Urinary bladder (tissue), 4 donors: ENCODE measurements around the gene PPP2CA. TPM values are rescaled to one million over a fixed set of nuclear protein-coding genes. Genes with fewer than 3 reads are reported as not detected.
A peak's percentile ranks its signal among the peaks of the same experiment; 100 is the strongest.
"Not testable (repeated sequence)": the region's sequence is repeated elsewhere in the genome, so short reads cannot be mapped to it uniquely, and the experiment has no call there.

Experiments
- DNase-seq: peaks from one replicate; pipeline ENCODE4 v3.0.0-alpha.2; 2015; ENCODE audit errors: extremely low spot score
- H3K27ac ChIP-seq: one replicate; pipeline ENCODE4 v1.5.1; 2013; ENCODE audit warnings: low read depth, mild to moderate bottlenecking, moderate library complexity
- H3K36me3 ChIP-seq: one replicate; pipeline ENCODE4 v1.6.1; 2013; ENCODE audit warnings: mild to moderate bottlenecking, moderate library complexity; ENCODE audit not compliant: insufficient read depth
- H3K4me1 ChIP-seq: one replicate; pipeline ENCODE4 v1.6.1; 2013; ENCODE audit warnings: mild to moderate bottlenecking, moderate library complexity; ENCODE audit not compliant: insufficient read depth
- H3K4me3 ChIP-seq: one replicate; pipeline ENCODE4 v1.5.1; 2013; ENCODE audit warnings: low read depth, low read length
- WGBS: extraction: QIAGEN DNeasy Blood & Tissue Kit; methylation state at CpG from one replicate; pipeline ENCODE4 v1.1.7; 2013; 5-methylcytosine and 5-hydroxymethylcytosine counted together
- polyA plus RNA-seq: library from polyadenylated mRNA; stranded (reverse); fragments of 200-250 nt; gene quantifications from one replicate; pipeline ENCODE4 v1.2.3, GENCODE V29; 2013
- total RNA-seq: library from RNA; depleted of rRNA; stranded (reverse); fragments of >200 nt; gene quantifications from one replicate; pipeline ENCODE4 v1.2.3, GENCODE V29; 2014
- donor health status: healthy with polysubstance abuse.
- donor health status: healthy.

PPP2CA gene
- total RNA-seq (67.5 TPM), polyA plus RNA-seq (77.9 TPM)

- WGBS = under 1% methylated on average over 73 of the region's 73 CpGs
- Histone ChIP-seq H3K27ac (peak within 1 kb of the TSS; percentile 100), H3K4me3 (peak within 1 kb of the TSS; percentile 93), H3K36me3 (no peaks in the 10 kb centered on the region), H3K4me1 (no peaks in the 10 kb centered on the region)
- peak; percentile 97 for DNase-seq
These were observed at the start of gene PPP2CA for GRCh38 chr5:134225780-134226440. TSS of gene PPP2CA (minus strand) at chr5:134226073. CDS start at chr5:134225861, 212 bp downstream.

GRCh38 chr5:134273642-134274395 is 47.9 kb upstream of the PPP2CA start:
- no peak overlapping the region for H3K4me3 ChIP-seq
- H3K4me1 ChIP-seq = no peaks in the 10 kb centered on the region
- no peak overlapping the region for H3K27ac ChIP-seq
- no peaks in the 10 kb centered on the region for H3K36me3 ChIP-seq
- no peak for DNase-seq
- WGBS = 85% methylated on average over 3 of the region's 3 CpGs

DNA sequence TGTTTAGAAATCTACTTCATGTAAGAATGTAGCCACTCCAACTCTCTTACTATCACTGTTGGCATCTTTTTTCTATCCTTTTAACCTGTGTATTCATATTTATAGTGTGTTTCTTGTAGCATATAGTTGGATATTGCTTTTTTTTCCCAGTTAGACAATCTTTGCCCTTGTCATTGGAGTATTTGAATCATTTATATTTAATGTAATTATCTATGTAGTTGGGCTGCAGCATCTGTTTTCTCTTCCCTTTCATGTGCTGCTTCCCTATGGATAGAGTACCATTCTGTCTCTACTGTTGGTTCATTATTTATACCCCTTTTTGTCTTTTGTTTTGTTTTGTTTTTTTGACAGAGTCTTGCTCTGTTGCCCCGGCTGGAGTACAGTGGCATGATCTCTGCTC is 45.2 kb upstream of the PPP2CA start:
- no peak for DNase-seq
- Histone ChIP-seq H3K4me1 (no peaks in the 10 kb centered on the region), H3K36me3 (no peaks in the 10 kb centered on the region), H3K27ac (no peak overlapping the region), H3K4me3 (no peak overlapping the region)
- WGBS = 94% methylated on average over 1 of the region's 1 CpG

DNA sequence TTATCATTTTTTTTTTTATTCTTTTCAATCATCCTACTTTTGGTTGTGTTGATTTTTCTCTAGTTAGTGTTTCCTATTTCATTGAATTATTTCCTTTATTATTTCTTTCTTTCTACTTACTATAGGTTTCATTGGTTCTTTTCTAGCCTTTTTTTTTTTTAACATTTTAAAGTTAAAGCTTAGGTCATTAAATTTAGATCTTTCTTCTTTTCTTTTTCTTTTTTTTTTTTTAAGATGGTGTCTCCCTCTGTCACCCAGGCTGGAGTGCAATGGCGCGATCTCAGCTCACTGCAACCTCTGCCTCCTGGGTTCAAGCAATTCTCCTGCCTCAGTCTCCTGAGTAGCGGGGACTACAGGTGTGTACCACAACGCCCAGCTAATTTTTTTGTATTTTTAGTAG is 43.0 kb upstream of the PPP2CA start:
- Histone ChIP-seq H3K4me1 (no peaks in the 10 kb centered on the region), H3K36me3 (no peaks in the 10 kb centered on the region), H3K4me3 (no peak overlapping the region), H3K27ac (no peak overlapping the region)
- DNase-seq = no peak
- WGBS = 95% methylated on average over 4 of the region's 4 CpGs

DNA sequence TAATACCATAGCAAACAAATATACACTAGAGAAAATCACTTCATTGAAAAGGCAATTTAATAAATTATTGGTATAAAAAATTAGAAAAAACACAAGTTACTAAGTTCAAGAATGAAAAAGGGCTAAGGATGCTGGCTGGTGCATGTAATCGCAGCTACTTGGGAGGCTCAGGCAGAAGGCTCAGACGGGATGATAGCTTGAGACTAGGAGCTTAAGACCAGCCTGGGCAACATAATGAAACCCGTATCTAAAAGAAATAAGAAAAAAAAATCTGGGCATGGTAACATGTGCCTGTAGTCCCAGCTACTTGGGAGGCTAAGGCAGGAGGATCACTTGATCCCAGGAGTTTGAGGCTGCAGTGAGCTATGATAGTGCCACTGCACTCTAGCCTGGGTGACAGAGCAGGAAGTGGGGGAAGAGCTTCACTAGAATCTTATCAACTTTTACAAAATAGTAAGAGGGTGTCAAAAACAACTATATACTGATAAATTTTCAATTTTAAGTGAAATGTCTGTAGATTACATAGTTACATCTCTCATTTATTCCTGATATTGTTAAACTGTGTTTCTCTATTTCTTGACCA is 42.2 kb upstream of the PPP2CA start:
- no peak for DNase-seq
- Histone ChIP-seq H3K36me3 (no peaks in the 10 kb centered on the region), H3K27ac (no peak overlapping the region), H3K4me3 (no peak overlapping the region), H3K4me1 (no peaks in the 10 kb centered on the region)
- 76% methylated on average over 3 of the region's 3 CpGs for WGBS

DNA sequence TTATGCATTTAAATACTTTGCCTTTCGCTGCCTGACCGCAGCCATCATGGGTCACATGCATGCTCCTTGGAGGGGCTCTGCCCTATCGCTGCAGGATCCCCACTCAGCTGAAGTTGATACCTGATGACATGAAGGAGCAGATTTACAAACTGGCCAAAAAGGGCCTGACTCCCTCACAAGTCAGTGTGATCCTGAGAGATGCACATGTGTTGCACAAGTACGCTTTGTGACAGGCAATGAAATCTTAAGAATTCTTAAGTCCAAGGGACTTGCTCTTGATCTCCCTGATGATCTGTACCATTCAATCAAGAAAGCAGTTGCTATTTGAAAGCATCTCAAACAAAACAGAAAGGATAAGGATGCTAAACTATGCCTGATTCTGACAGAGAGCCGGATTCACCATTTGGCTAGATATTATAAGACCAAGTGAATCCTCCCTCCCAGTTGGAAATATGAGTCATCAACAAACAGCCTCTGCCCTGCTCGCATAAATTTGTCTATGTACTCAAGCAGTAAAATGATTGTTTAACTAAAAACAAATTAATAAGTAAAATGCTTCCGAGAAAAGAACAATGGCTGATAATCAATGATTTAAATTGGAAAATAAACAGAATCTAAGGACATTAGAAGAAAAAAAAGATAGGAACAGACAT is 41.6 kb upstream of the PPP2CA start:
- H3K36me3 ChIP-seq = no peaks in the 10 kb centered on the region
- no peak for DNase-seq
- H3K27ac ChIP-seq = no peak overlapping the region
- H3K4me1 ChIP-seq = no peaks in the 10 kb centered on the region
- 73% methylated on average over 7 of the region's 7 CpGs for WGBS
- H3K4me3 ChIP-seq = no peak overlapping the region

GRCh38 chr5:134263801-134264200 is 37.9 kb upstream of the PPP2CA start:
- no peak for DNase-seq
- no peaks in the 10 kb centered on the region for H3K4me1 ChIP-seq
- H3K4me3 ChIP-seq = no peak overlapping the region
- H3K36me3 ChIP-seq = no peaks in the 10 kb centered on the region
- 93% methylated on average over 4 of the region's 4 CpGs for WGBS
- H3K27ac ChIP-seq = no peak overlapping the region

DNA sequence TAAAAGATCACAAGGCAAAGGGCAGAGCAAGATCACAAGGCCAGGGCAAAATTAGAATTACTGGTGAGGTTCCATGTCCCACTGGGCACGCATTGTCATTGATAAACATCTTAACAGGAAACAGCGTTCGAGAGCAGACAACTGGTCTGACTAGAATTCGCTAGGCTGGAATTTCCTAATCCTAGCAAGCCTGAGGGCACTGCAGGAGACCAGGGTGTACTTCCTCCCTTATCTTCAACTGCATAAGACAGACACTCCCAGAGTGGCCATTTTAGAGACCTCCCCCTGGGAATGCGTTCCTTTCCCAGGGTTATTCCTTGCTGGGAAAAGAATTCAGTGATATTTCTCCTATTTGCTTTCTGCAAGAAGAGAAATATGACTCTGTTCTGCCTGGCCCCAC is 36.8 kb upstream of the PPP2CA start:
- 62% methylated on average over 5 of the region's 5 CpGs for WGBS
- H3K27ac ChIP-seq, H3K36me3 ChIP-seq, H3K4me1 ChIP-seq, H3K4me3 ChIP-seq, DNase-seq: not testable (repeated sequence)

DNA sequence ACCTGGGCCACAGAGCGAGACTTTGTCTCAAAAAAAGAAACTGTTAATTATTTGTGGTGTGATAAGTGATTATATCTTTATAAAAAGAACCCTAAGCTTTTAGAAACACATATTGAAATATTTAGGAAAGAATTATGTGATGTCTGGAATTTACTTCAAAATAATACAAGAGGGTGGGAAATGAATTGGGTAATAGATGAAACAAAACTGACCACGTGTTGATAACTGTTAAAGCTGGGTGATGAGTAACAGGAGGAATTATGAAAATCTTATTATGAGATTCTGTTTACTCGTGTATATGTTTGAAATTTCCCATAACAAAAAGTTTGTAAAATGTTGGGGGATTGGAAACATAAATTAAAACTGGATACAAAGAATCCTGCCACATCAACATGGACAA is 33.0 kb upstream of the PPP2CA start:
- WGBS = 69% methylated on average over 3 of the region's 3 CpGs
- Histone ChIP-seq H3K36me3 (no peaks in the 10 kb centered on the region), H3K4me1 (no peaks in the 10 kb centered on the region), H3K27ac (no peak overlapping the region), H3K4me3 (no peak overlapping the region)
- no peak for DNase-seq

GRCh38 chr5:134257176-134257575 is 31.3 kb upstream of the PPP2CA start:
- 70% methylated on average over 3 of the region's 3 CpGs for WGBS
- H3K36me3 ChIP-seq = no peaks in the 10 kb centered on the region
- H3K4me3 ChIP-seq = no peak overlapping the region
- H3K27ac ChIP-seq = no peak overlapping the region
- DNase-seq = no peak
- no peaks in the 10 kb centered on the region for H3K4me1 ChIP-seq

DNA sequence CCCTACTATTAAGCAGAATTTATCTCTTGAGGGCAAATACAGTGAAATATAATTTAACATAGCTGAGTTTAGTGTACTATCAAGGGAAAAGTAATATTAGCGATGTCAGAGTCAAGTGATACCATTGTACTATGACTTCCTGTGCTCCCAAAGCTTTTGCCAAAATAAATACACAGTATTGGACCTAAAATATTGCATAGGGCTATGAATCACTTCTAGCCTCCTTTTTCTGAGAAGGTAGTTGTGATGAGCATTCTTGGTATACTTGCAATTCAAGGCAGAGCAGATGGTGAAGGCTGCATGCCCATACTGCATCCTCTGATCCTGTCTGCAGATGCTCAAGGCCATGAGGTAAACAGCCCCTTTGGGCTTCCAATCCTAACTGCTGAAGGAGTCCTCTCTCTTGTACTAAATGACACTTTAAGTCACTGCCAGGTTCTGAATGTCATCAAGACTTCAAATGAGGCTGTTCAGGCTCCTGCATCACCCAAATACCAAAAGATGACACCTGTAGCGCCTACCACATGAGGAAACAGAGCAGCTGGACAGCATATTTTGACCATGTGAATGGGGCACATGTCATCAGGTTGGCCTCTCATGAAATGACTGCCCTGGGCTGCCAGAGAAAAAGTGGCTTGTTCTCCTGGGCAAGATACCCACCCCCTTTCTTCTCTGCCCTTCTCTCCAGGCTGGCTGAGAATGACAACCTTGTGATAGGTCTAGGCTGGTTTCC is 29.7 kb upstream of the PPP2CA start:
- no peak overlapping the region for H3K4me3 ChIP-seq
- no peaks in the 10 kb centered on the region for H3K36me3 ChIP-seq
- H3K4me1 ChIP-seq = no peaks in the 10 kb centered on the region
- WGBS = 79% methylated on average over 2 of the region's 2 CpGs
- H3K27ac ChIP-seq = no peak overlapping the region
- no peak for DNase-seq

- not testable (repeated sequence) for H3K4me1 ChIP-seq
These were observed 27.7 kb upstream of the PPP2CA start for GRCh38 chr5:134253368-134254153.

GRCh38 chr5:134252671-134253070 is 26.8 kb upstream of the PPP2CA start:
- DNase-seq = no peak
- Histone ChIP-seq H3K27ac (no peak overlapping the region), H3K36me3 (no peaks in the 10 kb centered on the region), H3K4me3 (no peak overlapping the region), H3K4me1 (no peaks in the 10 kb centered on the region)
- WGBS = 59% methylated on average over 5 of the region's 5 CpGs

More at GRCh38 chr5:134253368-134254153, 27.7 kb upstream of the PPP2CA start:
- H3K27ac ChIP-seq, H3K36me3 ChIP-seq, H3K4me3 ChIP-seq, DNase-seq: not testable (repeated sequence)
- 87% methylated on average over 8 of the region's 8 CpGs for WGBS
